HEK293 (cell line): ENCODE results near the gene TRMT44.

ENCODE experiments used
- CTCF ChIA-PET: fragments of 350-600 bp; formaldehyde crosslinking; extraction: SDS; loops from one replicate; lab custom pipeline; 2021; ENCODE audit warnings: antibody characterized with exemption; lab: Yijun Ruan, JAX
- POLR2A ChIA-PET: fragments of 300-600 bp; formaldehyde crosslinking; extraction: SDS; loops from one replicate; lab custom pipeline; 2020; ENCODE audit warnings: antibody characterized with exemption, inconsistent platforms; lab: Yijun Ruan, JAX
- H3K27ac ChIP-seq: fragments of 200-500 bp; sonication (Bioruptor generic); 2 replicates; pipeline ENCODE4 v1.5.1; 2014; ENCODE audit warnings: low read depth, low read length, control low read depth, inconsistent platforms; ENCODE audit errors: extremely low read depth
- H3K36me3 ChIP-seq, 2 experiments: fragments of 200-500 bp in 1 of 2; sonication (Bioruptor generic) in 1 of 2; 1 replicate in 1 of 2; 2 replicates in 1 of 2; pipeline ENCODE4 v1.5.1; 2014 to 2017; ENCODE audit warnings: inconsistent platforms in 2 of 2, low read length in 2 of 2; ENCODE audit not compliant: control insufficient read depth in 2 of 2, insufficient read depth in 1 of 2
- H3K4me1 ChIP-seq: fragments of 200-500 bp; sonication (Bioruptor generic); 2 replicates; pipeline ENCODE4 v1.5.1; 2014; ENCODE audit warnings: mild to moderate bottlenecking, low read length, inconsistent platforms; ENCODE audit not compliant: control insufficient read depth, insufficient read depth
- H3K4me3 ChIP-seq: 2 replicates; pipeline ENCODE4 v1.5.1; 2011; ENCODE audit warnings: low read depth, mild to moderate bottlenecking, control low read depth, low read length, moderate library complexity
- H3K9me3 ChIP-seq: fragments of 200-500 bp; sonication (Bioruptor generic); 2 replicates; pipeline ENCODE4 v1.5.1; 2014; ENCODE audit warnings: low read depth, low read length, inconsistent platforms; ENCODE audit not compliant: control insufficient read depth, insufficient read depth
- BCL6B ChIP-seq: fragments of 450-650 bp; formaldehyde crosslinking; IDR thresholded peaks from 2 replicates; pipeline ENCODE4 v1.5.1; 2017; ENCODE audit warnings: missing biosample characterization, missing genetic modification characterization
- GLI2 ChIP-seq: fragments of 450-650 bp; formaldehyde crosslinking; IDR thresholded peaks from 2 replicates; pipeline ENCODE4; 2017; ENCODE audit warnings: missing biosample characterization, missing genetic modification characterization, low read depth, borderline replicate concordance
- MZF1 ChIP-seq: fragments of 450-650 bp; formaldehyde crosslinking; IDR thresholded peaks from 2 replicates; pipeline ENCODE4 v1.5.1; 2017; ENCODE audit warnings: missing biosample characterization, missing genetic modification characterization, borderline replicate concordance
- PRDM1 ChIP-seq: fragments of 450-650 bp; formaldehyde crosslinking; IDR thresholded peaks from 2 replicates; pipeline ENCODE4; 2016; ENCODE audit warnings: missing biosample characterization, missing genetic modification characterization
- REST ChIP-seq: fragments of 450-650 bp; formaldehyde crosslinking; IDR thresholded peaks from 2 replicates; pipeline ENCODE4 v1.5.1; 2016; ENCODE audit warnings: missing biosample characterization, missing genetic modification characterization
- ZBTB11 ChIP-seq: fragments of 450-650 bp; formaldehyde crosslinking; conservative IDR thresholded peaks from 2 replicates; pipeline ENCODE4 v1.5.1; 2016; ENCODE audit warnings: low read depth, missing biosample characterization, missing genetic modification characterization
- ZNF121 ChIP-seq: fragments of 450-650 bp; formaldehyde crosslinking; IDR thresholded peaks from 2 replicates; pipeline ENCODE4 v1.5.1; 2016; ENCODE audit warnings: missing biosample characterization, missing genetic modification characterization
- ZNF132 ChIP-seq: fragments of 450-650 bp; formaldehyde crosslinking; IDR thresholded peaks from 2 replicates; pipeline ENCODE4 v1.5.1; 2017; ENCODE audit warnings: missing biosample characterization, missing genetic modification characterization, borderline replicate concordance
- ZNF140 ChIP-seq: fragments of 450-650 bp; formaldehyde crosslinking; IDR thresholded peaks from 2 replicates; pipeline ENCODE4 v1.5.1; 2016; ENCODE audit warnings: missing biosample characterization, missing genetic modification characterization
- ZNF146 ChIP-seq: fragments of 450-650 bp; formaldehyde crosslinking; IDR thresholded peaks from 2 replicates; pipeline ENCODE4 v1.5.1; 2016; ENCODE audit warnings: missing biosample characterization, missing genetic modification characterization
- ZNF2 ChIP-seq: fragments of 450-650 bp; formaldehyde crosslinking; IDR thresholded peaks from 2 replicates; pipeline ENCODE4 v1.5.1; 2016; ENCODE audit warnings: missing biosample characterization, missing genetic modification characterization
- ZNF341 ChIP-seq: fragments of 450-650 bp; formaldehyde crosslinking; IDR thresholded peaks from 2 replicates; pipeline ENCODE4; 2016; ENCODE audit warnings: low read depth, missing biosample characterization, missing genetic modification characterization
- ZNF423 ChIP-seq: fragments of 450-650 bp; formaldehyde crosslinking; IDR thresholded peaks from 2 replicates; pipeline ENCODE4 v1.5.1; 2016; ENCODE audit warnings: missing biosample characterization, missing genetic modification characterization
- ZNF433 ChIP-seq: fragments of 450-650 bp; formaldehyde crosslinking; IDR thresholded peaks from 2 replicates; pipeline ENCODE4 v1.5.1; 2016; ENCODE audit warnings: missing biosample characterization, missing genetic modification characterization, low read depth
- ZNF48 ChIP-seq: fragments of 450-650 bp; formaldehyde crosslinking; IDR thresholded peaks from 2 replicates; pipeline ENCODE4 v1.5.1; 2016; ENCODE audit warnings: missing biosample characterization, missing genetic modification characterization
- ZNF514 ChIP-seq: fragments of 450-650 bp; formaldehyde crosslinking; IDR thresholded peaks from 2 replicates; pipeline ENCODE4 v1.5.1; 2016; ENCODE audit warnings: missing biosample characterization, missing genetic modification characterization
- ZNF837 ChIP-seq: fragments of 450-650 bp; formaldehyde crosslinking; IDR thresholded peaks from 2 replicates; pipeline ENCODE4 v1.5.1; 2016; ENCODE audit warnings: missing biosample characterization, missing genetic modification characterization

TRMT44 gene

GRCh38 chr4:8477095-8477635 lies 36.6 kb downstream of the TRMT44 start (continued):
- no peak for TF ChIP-seq REST (tag by site-specific recombination)

GRCh38 chr4:8477676-8478075 lies 37.1 kb downstream of the TRMT44 start:
- Histone ChIP-seq H3K4me1 (no peaks in the 10 kb centered on the region), H3K27ac (no peak overlapping the region), H3K36me3 (peaks cover 0 to 41% of the 10 kb centered on the region in 2 experiments; a peak in 1 of 3 replicates), H3K4me3 (no peak overlapping the region), H3K9me3 (no peaks in the 10 kb centered on the region)
- ChIA-PET POLR2A (no interaction called here), CTCF (interaction anchor here (0.7 to 0.8 kb wide), 2 partner anchors 9 to 58 kb away, joined by 3 to 5 read pairs; no protein-coding TSS in a partner anchor)
- TF ChIP-seq ZNF423 (tag by site-specific recombination) (no peak), ZNF121 (tag by site-specific recombination) (no peak), BCL6B (tag by site-specific recombination) (no peak), ZNF341 (no peak), ZNF132 (tag by site-specific recombination) (no peak), ZNF433 (tag by site-specific recombination) (no peak), ZNF140 (no peak), PRDM1 (tag by site-specific recombination) (no peak), ZBTB11 (tag by site-specific recombination) (no peak), GLI2 (tag by site-specific recombination) (no peak), ZNF2 (tag by site-specific recombination) (no peak), ZNF514 (no peak), ZNF48 (tag by site-specific recombination) (no peak), MZF1 (no peak), ZNF146 (tag by site-specific recombination) (no peak)

- POLR2A ChIA-PET = no interaction called here
- TF ChIP-seq ZNF837 (tag by site-specific recombination) = no peak
- H3K4me1 ChIP-seq = no peaks in the 10 kb centered on the region
- H3K27ac ChIP-seq = no peak overlapping the region
- H3K9me3 ChIP-seq = no peaks in the 10 kb centered on the region
- H3K4me3 ChIP-seq = no peak overlapping the region
- CTCF ChIA-PET = interaction anchor here (0.7 to 0.9 kb wide), 3 partner anchors 10 to 58 kb away, joined by 3 to 5 read pairs (median 3); no protein-coding TSS in a partner anchor
- H3K36me3 ChIP-seq = peaks cover 0 to 37% of the 10 kb centered on the region in 2 experiments; a peak in 1 of 3 replicates
These were observed 37.8 kb downstream of the TRMT44 start for GRCh38 chr4:8478371-8478770.
